Measurements from ENCODE around the gene AUTS2.
A peak's percentile ranks its signal among the peaks of the same experiment; 100 is the strongest.
"Not testable (repeated sequence)": the region's sequence is repeated elsewhere in the genome, so short reads cannot be mapped to it uniquely, and the experiment has no call there.

The AUTS2 gene

GRCh38 chr7:70630440-70630817 is 1032.2 kb downstream of the AUTS2 start:
- no peak for DNase-seq (ENCODE audit: low read depth)

- DNase-seq (ENCODE audit: low read depth): no peak
These were observed 1032.7 kb downstream of the AUTS2 start for GRCh38 chr7:70630818-70631457.

- DNase-seq (ENCODE audit: low read depth): no peak
These were observed 1033.4 kb downstream of the AUTS2 start for GRCh38 chr7:70631718-70632117.

- no peak for DNase-seq (ENCODE audit: low read depth)
These were observed 1034.1 kb downstream of the AUTS2 start for GRCh38 chr7:70632400-70632799.

- DNase-seq (ENCODE audit: low read depth): no peak
These were observed 1035.8 kb downstream of the AUTS2 start for GRCh38 chr7:70634071-70634470.

- DNase-seq (ENCODE audit: low read depth): no peak
These were observed 1036.4 kb downstream of the AUTS2 start for GRCh38 chr7:70634610-70635068.

- no peak for DNase-seq (ENCODE audit: low read depth)
These were observed 1037.4 kb downstream of the AUTS2 start for GRCh38 chr7:70635633-70636032.

- no peak for DNase-seq (ENCODE audit: low read depth)
These were observed 1037.9 kb downstream of the AUTS2 start for GRCh38 chr7:70636169-70636568.

GRCh38 chr7:70637726-70638125 is 1039.5 kb downstream of the AUTS2 start:
- no peak for DNase-seq (ENCODE audit: low read depth)

GRCh38 chr7:70638158-70639107 is 1040.2 kb downstream of the AUTS2 start:
- DNase-seq (ENCODE audit: low read depth): no peak

GRCh38 chr7:70640266-70640833 is 1042.1 kb downstream of the AUTS2 start:
- no peak for DNase-seq (ENCODE audit: low read depth)

GRCh38 chr7:70641882-70642281 is 1043.6 kb downstream of the AUTS2 start:
- no peak for DNase-seq (ENCODE audit: low read depth)

GRCh38 chr7:70645279-70645678 is 1047.0 kb downstream of the AUTS2 start:
- no peak for DNase-seq (ENCODE audit: low read depth)

GRCh38 chr7:70645876-70646351 is 1047.6 kb downstream of the AUTS2 start:
- DNase-seq (ENCODE audit: low read depth): no peak

- DNase-seq (ENCODE audit: low read depth): no peak
These were observed 1048.4 kb downstream of the AUTS2 start for GRCh38 chr7:70646536-70647248.

GRCh38 chr7:70647801-70648498 is 1049.7 kb downstream of the AUTS2 start:
- peak; percentile 77 for DNase-seq (ENCODE audit: low read depth)

GRCh38 chr7:70648499-70648861 is 1050.2 kb downstream of the AUTS2 start:
- not testable (repeated sequence) for DNase-seq (ENCODE audit: low read depth)

- no peak for DNase-seq (ENCODE audit: low read depth)
These were observed 1051.0 kb downstream of the AUTS2 start for GRCh38 chr7:70649323-70649722.

GRCh38 chr7:70654146-70654545 is 1055.9 kb downstream of the AUTS2 start:
- DNase-seq (ENCODE audit: low read depth): no peak

- DNase-seq (ENCODE audit: low read depth): no peak
These were observed 1056.7 kb downstream of the AUTS2 start for GRCh38 chr7:70654979-70655378.

- DNase-seq (ENCODE audit: low read depth): no peak
These were observed 1057.4 kb downstream of the AUTS2 start for GRCh38 chr7:70655694-70656093.

- DNase-seq (ENCODE audit: low read depth): no peak
These were observed 1059.3 kb downstream of the AUTS2 start for GRCh38 chr7:70657571-70657970.
